Left forelimb (tissue), 1 donor: ENCODE data around the gene RFPL4A.

Experiments
- DNase-seq: peaks from one replicate; pipeline ENCODE4 v3.0.0-alpha.2; 2018; ENCODE audit warnings: low spot score

Gene RFPL4A

GRCh38 chr19:55809381-55810058 lies 50.6 kb downstream of the RFPL4A start:
- no peak for DNase-seq

- DNase-seq = no peak
Observed at GRCh38 chr19:55811340-55811739, 52.4 kb downstream of the RFPL4A start.

- no peak for DNase-seq
Observed at GRCh38 chr19:55812449-55812848, 53.6 kb downstream of the RFPL4A start.
